ENCODE data around the gene LPA.
A peak's percentile ranks its signal among the peaks of the same experiment; 100 is the strongest.
"Not testable (repeated sequence)": the region's sequence is repeated elsewhere in the genome, so short reads cannot be mapped to it uniquely, and the experiment has no call there.

Gene LPA

GRCh38 chr6:160659562-160659961 is 4.5 kb downstream of the LPA start:
- no peak for DNase-seq

- DNase-seq = no peak
Measured at GRCh38 chr6:160634706-160635105, 29.4 kb downstream of the LPA start.

GRCh38 chr6:160595838-160596832 is 67.9 kb downstream of the LPA start:
- DNase-seq = no peak

- DNase-seq = not testable (repeated sequence)
Measured at GRCh38 chr6:160595297-160595696, 68.8 kb downstream of the LPA start.

GRCh38 chr6:160586374-160586773 is 77.7 kb downstream of the LPA start:
- no peak for DNase-seq

GRCh38 chr6:160583794-160584193 is 80.3 kb downstream of the LPA start:
- DNase-seq = no peak

GRCh38 chr6:160581406-160581805 is 82.7 kb downstream of the LPA start:
- no peak for DNase-seq

GRCh38 chr6:160578515-160578914 is 85.6 kb downstream of the LPA start:
- DNase-seq = not testable (repeated sequence)

- DNase-seq = no peak
Measured at GRCh38 chr6:160573943-160574342, 90.1 kb downstream of the LPA start.

GRCh38 chr6:160571201-160571600 is 92.9 kb downstream of the LPA start:
- not testable (repeated sequence) for DNase-seq

GRCh38 chr6:160544802-160545201 is 119.3 kb downstream of the LPA start:
- no peak for DNase-seq

- no peak for DNase-seq
Measured at GRCh38 chr6:160535270-160535669, 128.8 kb downstream of the LPA start.

- peak; percentile 3 for DNase-seq
Measured at GRCh38 chr6:160534050-160534696, 129.9 kb downstream of the LPA start.

- no peak for DNase-seq
Measured at GRCh38 chr6:160532315-160532714, 131.8 kb downstream of the LPA start.

- no peak for DNase-seq
Measured at GRCh38 chr6:160531826-160532225, 132.2 kb downstream of the LPA start.

GRCh38 chr6:160529524-160529923 is 134.6 kb downstream of the LPA start:
- DNase-seq = not testable (repeated sequence)

GRCh38 chr6:160523223-160523622 is 140.9 kb downstream of the LPA start:
- DNase-seq = no peak

- DNase-seq = peak; percentile 28
Measured at GRCh38 chr6:160520043-160520904, 143.8 kb downstream of the LPA start.

- DNase-seq = no peak
Measured at GRCh38 chr6:160519603-160520042, 144.5 kb downstream of the LPA start.

- DNase-seq = no peak
Measured at GRCh38 chr6:160519133-160519532, 144.9 kb downstream of the LPA start.

GRCh38 chr6:160513836-160514235 is 150.2 kb downstream of the LPA start:
- no peak for DNase-seq

- DNase-seq = no peak
Measured at GRCh38 chr6:160510976-160511617, 153.0 kb downstream of the LPA start.
